GM12878 (cell line): Measurements from ENCODE around the gene AP5B1. TPM values are rescaled to one million over a fixed set of nuclear protein-coding genes. Genes with fewer than 3 reads are reported as not detected.

Experiments used
- ATAC-seq: fragments of 200-7000 bp; cut with Tn5 transposase; 3 replicates; pipeline ENCODE4 v1.9.1; 2020; ENCODE audit warnings: mild to moderate bottlenecking, moderate library complexity
- BruUV-seq: library from RNA; stranded (reverse); fragments of 400-500 nt; replicated peaks from 2 replicates; lab custom pipeline; 2021; lab: Mats Ljungman, UMichigan
- CTCF ChIA-PET: fragments of 300-600 bp; sonication (Branson Sonifier 250); formaldehyde crosslinking; extraction: SDS; loops from one replicate; lab custom pipeline; 2021; ENCODE audit warnings: inconsistent platforms; lab: Yijun Ruan, JAX
- POLR2A ChIA-PET: fragments of 350-600 bp; formaldehyde crosslinking; extraction: SDS; loops from one replicate; lab custom pipeline; 2021; ENCODE audit warnings: inconsistent platforms; lab: Charles Lee
- RAD21 ChIA-PET: fragments of 300-600 bp; sonication (Branson Sonifier 250); formaldehyde crosslinking; loops from one replicate; lab custom pipeline; 2023; ENCODE audit warnings: antibody characterized with exemption; ENCODE audit not compliant: unreplicated experiment; lab: Charles Lee
- SMC1A ChIA-PET: fragments of 300-600 bp; sonication (Branson Sonifier 250); formaldehyde crosslinking; loops from one replicate; lab custom pipeline; 2023; ENCODE audit not compliant: unreplicated experiment, uncharacterized antibody; lab: Charles Lee
- DNase-seq: peaks from one replicate; pipeline ENCODE4 v3.0.0-alpha.2; 2011; ENCODE audit warnings: low read depth, low spot score
- FAIRE-seq: peaks from 3 replicates; lab custom pipeline; 2011; peaks lifted over from hg19 to GRCh38; lab: Jason Lieb, UNC
- H2AFZ ChIP-seq: 2 replicates; pipeline ENCODE4 v1.6.0; 2011; ENCODE audit warnings: low read depth, low read length, control low read depth; ENCODE audit not compliant: control insufficient read depth
- H3K27ac ChIP-seq: 2 replicates; pipeline ENCODE4 v1.5.1; 2011; ENCODE audit warnings: control low read depth; ENCODE audit not compliant: control insufficient read depth, insufficient read depth
- H3K27me3 ChIP-seq, 2 experiments: replicated peaks in 1 of 2; 2 replicates each; pipeline versions ENCODE4 v1.6.0 to v1.6.1; 2011; ENCODE audit warnings: low read length in 1 of 2; ENCODE audit not compliant: control insufficient read depth in 2 of 2, insufficient read depth in 2 of 2
- H3K36me3 ChIP-seq, 2 experiments: 2 replicates each; pipeline ENCODE4 v1.5.1; 2011; ENCODE audit warnings: low read length in 1 of 2; ENCODE audit not compliant: control insufficient read depth in 2 of 2, insufficient read depth in 2 of 2
- H3K4me1 ChIP-seq: 2 replicates; pipeline ENCODE4 v1.6.1; 2011; ENCODE audit warnings: mild to moderate bottlenecking, low read length, moderate library complexity, mixed read lengths; ENCODE audit not compliant: control insufficient read depth, insufficient read depth
- H3K4me2 ChIP-seq: 2 replicates; pipeline ENCODE4 v1.6.0; 2011; ENCODE audit warnings: control low read depth; ENCODE audit not compliant: control insufficient read depth, insufficient read depth
- H3K4me3 ChIP-seq: fragments of 200-600 bp; sonication (generic); 2 replicates; pipeline ENCODE4 v1.5.1; 2016
- H3K79me2 ChIP-seq: 2 replicates; pipeline ENCODE4 v1.6.0; 2011; ENCODE audit warnings: low read length; ENCODE audit not compliant: control insufficient read depth, insufficient read depth
- H3K9ac ChIP-seq: 2 replicates; pipeline ENCODE4 v1.8.0; 2011; ENCODE audit warnings: low read length, control low read depth, mixed read lengths; ENCODE audit not compliant: control insufficient read depth, insufficient read depth
- H3K9me3 ChIP-seq: replicated peaks from 3 replicates; pipeline ENCODE4 v1.5.1; 2011; ENCODE audit warnings: mild to moderate bottlenecking, low read length; ENCODE audit not compliant: control insufficient read depth, insufficient read depth
- H4K20me1 ChIP-seq: 2 replicates; pipeline ENCODE4 v1.6.0; 2011; ENCODE audit not compliant: control insufficient read depth, insufficient read depth
- POLR2A ChIP-seq: IDR thresholded peaks from 2 replicates; pipeline ENCODE4 v1.6.1; 2011; ENCODE audit warnings: low read depth, mild to moderate bottlenecking, low read length
- SREBF1 ChIP-seq: IDR thresholded peaks from 2 replicates; pipeline ENCODE4 v1.6.1; 2012; ENCODE audit warnings: mild to moderate bottlenecking, low read length
- ZBTB40 ChIP-seq: fragments of 450-650 bp; IDR thresholded peaks from 2 replicates; pipeline ENCODE4 v1.6.1; 2016; ENCODE audit warnings: mild to moderate bottlenecking, moderate library complexity, borderline replicate concordance
- WGBS: methylation state at CpG from one replicate; pipeline ENCODE4 v1.1.6; 2016; ENCODE audit warnings: low lambda C conversion rate; ENCODE audit not compliant: insufficient replicate concordance, insufficient coverage; ENCODE audit errors: missing lambda C conversion rate; 5-methylcytosine and 5-hydroxymethylcytosine counted together
- in situ Hi-C: fragments of 300-500 bp; cut with MboI; formaldehyde crosslinking; loops from 9 replicates; pipeline ENCODE4 v1.14.3; 2018; ENCODE audit warnings: mixed read lengths
- intact Hi-C: fragments of 100-400 bp; cut with micrococcal nuclease; formaldehyde crosslinking; loops from one replicate; pipeline ENCODE4 v1.14.2; 2022; ENCODE audit not compliant: unreplicated experiment
- polyA plus RNA-seq, 11 experiments: library from polyadenylated mRNA; depleted of rRNA in 4 of 11; unstranded in 6 of 11; stranded (reverse) in 5 of 11; fragments of >200 nt; fragmentation: Nextera tagmentation in 4 of 11; fragmentation: Illumina TruSeq in 1 of 11; extraction: Ambion mirVana in 4 of 11; extraction: Trizol in 1 of 11; gene quantifications; 1 replicate in 1 of 11; 2 replicates in 10 of 11; pipeline versions ENCODE4 v1.2.1 to v1.2.3, GENCODE V29; 2011 to 2016; ENCODE audit warnings: inconsistent platforms in 2 of 11, missing spikeins in 2 of 11, low read depth in 1 of 11
- total RNA-seq, 4 experiments: library from RNA; depleted of rRNA in 3 of 4; stranded (reverse); fragments of >200 nt in 3 of 4; fragmentation: Illumina TruSeq in 1 of 4; extraction: Trizol in 1 of 4; gene quantifications; 2 replicates each; pipeline versions ENCODE4 v1.2.1 to v1.2.3, GENCODE V29; 2013 to 2021

The AP5B1 gene
- total and polyA plus RNA-seq, 10 of the 15 experiments (the other 5 are each of a cell fraction or from before 2014, with no cell fraction given) = 0.47 to 13.1 (median 4.8) TPM

- SMC1A ChIA-PET = interaction anchor here (1.1 to 2.1 kb wide), 3 partner anchors 36 to 66 kb away, joined by 3 to 16 read pairs (median 5); partner anchors contain the start of gene KAT5
- Histone ChIP-seq H3K27ac (no peak overlapping the region), H3K4me3 (no peak overlapping the region), H3K79me2 (peaks cover 10% of the 10 kb centered on the region), H3K4me2 (no peak overlapping the region), H3K36me3 (peaks cover 3 to 4% of the 10 kb centered on the region in 2 experiments; a peak in 3 of 4 replicates), H3K4me1 (peaks cover 15% of the 10 kb centered on the region), H4K20me1 (no peaks in the 10 kb centered on the region; the same call in 1 of the 2 replicates), H3K27me3 (no peaks in the 10 kb centered on the region), H3K9ac (no peak overlapping the region), H3K9me3 (no peaks in the 10 kb centered on the region), H2AFZ (no peak overlapping the region)
- BruUV-seq = no TSS peak
- in situ Hi-C loops = loop anchor here (5.0 kb wide), 2 partner anchors 44 to 66 kb away; partner anchors contain the start of gene KAT5
- RAD21 ChIA-PET = interaction anchor here (5.4 kb wide), 1 partner anchor 40 kb away, joined by 91 read pairs; no protein-coding TSS in a partner anchor
- no peak for FAIRE-seq
- 96% methylated on average over 22 of the region's 23 CpGs for WGBS
- POLR2A ChIA-PET = interaction anchor here (0.5 kb wide), 1 partner anchor 493 kb away, joined by 6 read pairs; no protein-coding TSS in a partner anchor
- ATAC-seq = no peak
- no peak for DNase-seq
- intact Hi-C loops = no loop called here
- TF ChIP-seq POLR2A (0 out of 2 replicates have a peak, but pooled peaks have one; percentile 27), SREBF1 (no peak), ZBTB40 (no peak)
- CTCF ChIA-PET = interaction anchor here (2.8 to 8.7 kb wide), 4 partner anchors 41 to 111 kb away, joined by 11 to 192 read pairs (median 26); partner anchors contain the start of genes FIBP and KAT5
These were observed 2.9 kb downstream of the AP5B1 start for GRCh38 chr11:65777821-65778361.
